Stimulated activated naive CD8-positive, alpha-beta T cell treated with anti-CD3 and anti-CD28 coated beads, Interleukin-15, amount 100 ng/mL, for 72 hours (primary cell): Measurements from ENCODE around the gene SMCR8.
"Not testable (repeated sequence)": the region's sequence is repeated elsewhere in the genome, so short reads cannot be mapped to it uniquely, and the experiment has no call there.

ENCODE experiments used
- ATAC-seq: fragments of 150-1000 bp; cut with Tn5 transposase; 2 replicates; pipeline ENCODE4 v1.10.0; 2021; ENCODE audit warnings: mild to moderate bottlenecking, moderate library complexity
- DNase-seq, 2 donors: peaks; one replicate each; pipeline ENCODE4 v3.0.0; 2021 to 2022
- H3K27ac Mint-ChIP-seq, 2 donors: one replicate each; pipeline ENCODE4 v1.8.0; 2022; ENCODE audit warnings: mild to moderate bottlenecking in 2 of 2, mixed read lengths in 2 of 2, moderate library complexity in 2 of 2
- H3K27me3 Mint-ChIP-seq: one replicate; pipeline ENCODE4 v1.8.0; 2022; ENCODE audit warnings: mixed read lengths
- H3K4me1 Mint-ChIP-seq: one replicate; pipeline ENCODE4 v1.8.0; 2022; ENCODE audit warnings: mild to moderate bottlenecking, mixed read lengths
- H3K4me3 Mint-ChIP-seq, 2 donors: one replicate each; pipeline ENCODE4 v1.8.0; 2022; ENCODE audit warnings: mild to moderate bottlenecking in 2 of 2, mixed read lengths in 2 of 2, moderate library complexity in 1 of 2
- H3K9me3 Mint-ChIP-seq, 2 donors: one replicate each; pipeline ENCODE4 v1.8.0; 2022; ENCODE audit warnings: mixed read lengths in 2 of 2

SMCR8 gene

DNA sequence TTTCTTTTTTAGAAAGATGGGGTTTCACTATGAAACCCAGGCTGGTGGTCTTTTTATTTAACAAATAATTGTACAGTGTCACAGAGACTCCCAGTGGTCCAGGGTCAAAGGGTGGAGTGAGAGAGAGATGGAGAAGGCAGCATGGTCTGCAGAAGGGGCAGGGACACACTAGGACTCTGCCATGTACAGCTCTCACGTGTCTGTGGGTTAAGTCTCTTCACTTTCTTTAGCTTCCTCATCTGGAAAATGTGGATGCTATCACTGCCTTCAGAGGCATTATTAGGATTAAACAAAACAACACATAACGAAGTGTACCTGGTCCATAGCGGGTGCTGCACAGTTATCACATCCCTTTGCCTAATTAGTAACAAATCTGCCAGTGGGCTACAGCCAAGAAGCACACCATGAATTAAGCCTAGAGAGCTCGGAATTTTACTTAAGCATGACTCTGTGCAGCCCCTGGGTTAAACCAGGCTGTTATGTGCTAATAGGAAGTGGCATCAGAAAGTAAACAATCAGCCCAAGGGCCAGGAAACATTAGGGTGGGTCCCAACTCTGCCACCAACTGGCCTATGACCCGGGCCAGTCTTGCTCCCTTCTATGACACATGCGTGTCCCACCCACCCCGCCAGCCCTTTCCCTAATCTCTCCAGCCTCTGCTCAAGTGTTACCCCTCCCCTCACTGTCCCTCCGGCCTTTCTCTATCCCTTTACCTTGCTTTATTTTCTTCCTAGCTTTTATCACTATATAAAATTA is 14.2 kb upstream of the SMCR8 start:
- DNase-seq = no peak
- H3K27me3 Mint-ChIP-seq = no peaks in the 10 kb centered on the region
- no peak for ATAC-seq
- no peaks in the 10 kb centered on the region for H3K9me3 Mint-ChIP-seq
- no peak overlapping the region for H3K27ac Mint-ChIP-seq
- no peak overlapping the region for H3K4me3 Mint-ChIP-seq
- H3K4me1 Mint-ChIP-seq = no peaks in the 10 kb centered on the region

DNA sequence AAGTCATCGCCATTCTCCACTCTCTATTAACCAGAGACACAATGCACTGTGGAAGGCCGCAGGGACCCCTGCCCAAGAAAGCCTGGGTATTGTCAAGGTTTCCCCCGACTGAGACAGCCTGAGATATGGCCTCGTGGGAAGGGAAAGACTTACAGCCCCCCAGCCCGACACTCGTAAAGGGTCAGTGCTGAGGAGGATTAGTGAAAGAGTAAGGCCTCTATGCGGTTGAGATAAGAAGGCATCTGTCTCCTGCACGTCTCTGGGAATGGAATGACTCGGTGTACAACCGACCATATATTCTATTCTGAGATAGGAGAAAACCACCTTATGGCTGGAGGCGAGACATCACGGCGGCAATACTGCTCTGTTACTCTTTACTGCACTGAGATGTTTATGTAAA is 11.9 kb upstream of the SMCR8 start:
- DNase-seq, ATAC-seq, H3K4me1 Mint-ChIP-seq, H3K27ac Mint-ChIP-seq, H3K27me3 Mint-ChIP-seq, H3K9me3 Mint-ChIP-seq, H3K4me3 Mint-ChIP-seq: not testable (repeated sequence)

DNA sequence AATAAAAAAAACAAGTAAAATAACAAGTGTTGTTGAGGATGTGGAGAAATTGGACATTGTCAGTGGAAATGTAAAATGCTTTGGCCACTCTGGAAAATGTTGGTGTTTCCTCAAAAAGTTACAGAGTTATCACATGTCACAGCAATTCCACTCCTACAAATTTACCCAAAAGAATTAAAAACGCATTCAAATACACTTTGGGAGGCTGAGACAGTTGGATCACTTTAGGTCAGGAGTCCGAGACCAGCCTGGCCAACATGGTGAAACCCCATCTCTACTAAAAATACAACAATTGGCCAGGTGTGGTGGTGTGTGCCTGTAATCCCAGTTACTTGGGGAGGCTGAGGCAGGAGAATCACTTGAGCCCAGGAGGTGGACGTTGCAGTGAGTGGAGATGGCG is 5.9 kb upstream of the SMCR8 start:
- Mint-ChIP-seq H3K9me3 (no peaks in the 10 kb centered on the region), H3K27ac (no peak overlapping the region), H3K4me1 (peaks cover 38% of the 10 kb centered on the region), H3K4me3 (no peak overlapping the region), H3K27me3 (no peaks in the 10 kb centered on the region)
- DNase-seq = no peak
- ATAC-seq = no peak

DNA sequence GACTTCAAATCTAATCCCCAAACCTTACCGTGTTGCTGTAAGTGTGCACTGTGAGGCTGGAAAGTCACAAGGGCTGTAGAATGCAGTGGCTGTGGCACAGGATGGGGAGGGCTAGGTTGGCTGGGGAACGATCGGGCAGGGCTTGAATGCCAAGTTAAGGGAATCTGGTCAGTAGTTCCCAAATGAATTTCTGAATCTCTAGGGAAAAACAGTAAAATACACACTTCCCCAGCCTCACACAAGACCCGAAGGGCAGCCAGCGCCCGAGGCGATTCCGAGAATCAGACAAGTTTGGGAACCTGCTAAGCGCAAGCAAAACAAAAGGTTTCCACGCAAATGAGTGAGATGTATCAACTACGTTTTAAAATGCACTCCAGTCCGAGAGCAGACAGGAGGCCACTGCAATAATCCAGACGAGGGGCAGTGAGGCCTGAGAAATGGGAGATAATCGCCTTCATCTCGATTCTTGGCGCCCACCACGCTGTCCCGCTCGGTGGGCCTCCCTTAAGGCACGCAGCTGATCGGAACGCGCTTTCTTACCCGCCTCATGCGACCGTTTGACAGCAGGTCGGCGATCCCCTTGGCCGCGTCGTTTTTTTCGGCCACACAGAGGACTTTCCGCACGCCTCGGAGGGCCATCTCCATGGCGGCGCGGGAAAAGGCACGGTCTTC is 898 bp upstream of the SMCR8 start:
- ATAC-seq = peak; percentile 24
- Mint-ChIP-seq H3K4me3 (peak overlapping the region; percentile 83 to 94), H3K27me3 (no peaks in the 10 kb centered on the region), H3K9me3 (no peaks in the 10 kb centered on the region), H3K4me1 (peaks cover 74% of the 10 kb centered on the region), H3K27ac (peak overlapping the region; percentile 99)
- DNase-seq = no peak

DNA sequence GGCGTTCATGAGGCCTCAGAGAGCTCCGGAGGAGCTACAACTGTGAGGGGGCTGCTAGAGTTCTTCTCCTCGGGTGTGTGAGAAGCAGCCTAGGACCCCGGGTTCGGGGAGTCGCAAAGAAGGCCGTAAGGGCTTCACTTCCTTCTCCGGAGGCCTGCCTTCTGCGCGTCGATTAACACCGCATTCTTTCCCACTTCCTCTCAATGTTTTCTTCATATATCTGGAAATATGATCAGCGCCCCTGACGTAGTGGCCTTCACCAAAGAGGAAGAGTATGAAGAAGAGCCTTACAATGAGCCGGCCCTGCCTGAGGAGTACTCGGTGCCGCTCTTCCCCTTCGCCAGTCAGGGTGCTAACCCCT is 449 bp downstream of the SMCR8 start:
- ATAC-seq = peak; percentile 8
- Mint-ChIP-seq H3K4me3 (peak overlapping the region; percentile 83 to 94), H3K27ac (peak overlapping the region; percentile 99), H3K27me3 (no peaks in the 10 kb centered on the region), H3K4me1 (peaks cover 83% of the 10 kb centered on the region), H3K9me3 (no peaks in the 10 kb centered on the region)
- no peak for DNase-seq

DNA sequence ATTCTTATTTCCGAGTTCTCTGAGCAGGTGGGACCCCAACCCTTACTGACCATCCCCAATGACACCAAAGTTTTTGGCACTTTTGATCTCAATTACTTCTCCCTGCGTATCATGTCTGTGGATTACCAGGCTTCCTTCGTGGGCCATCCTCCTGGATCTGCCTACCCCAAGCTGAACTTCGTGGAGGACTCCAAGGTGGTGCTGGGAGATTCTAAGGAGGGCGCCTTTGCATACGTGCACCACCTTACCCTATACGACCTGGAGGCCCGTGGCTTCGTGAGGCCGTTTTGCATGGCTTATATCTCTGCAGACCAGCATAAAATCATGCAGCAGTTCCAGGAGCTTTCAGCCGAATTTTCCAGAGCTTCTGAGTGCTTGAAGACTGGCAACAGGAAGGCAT is 868 bp downstream of the SMCR8 start:
- Mint-ChIP-seq H3K27ac (peak overlapping the region; percentile 99), H3K9me3 (no peaks in the 10 kb centered on the region), H3K4me3 (peak overlapping the region; percentile 83 to 94), H3K4me1 (peaks cover 83% of the 10 kb centered on the region), H3K27me3 (no peaks in the 10 kb centered on the region)
- ATAC-seq = no peak
- DNase-seq = no peak

DNA sequence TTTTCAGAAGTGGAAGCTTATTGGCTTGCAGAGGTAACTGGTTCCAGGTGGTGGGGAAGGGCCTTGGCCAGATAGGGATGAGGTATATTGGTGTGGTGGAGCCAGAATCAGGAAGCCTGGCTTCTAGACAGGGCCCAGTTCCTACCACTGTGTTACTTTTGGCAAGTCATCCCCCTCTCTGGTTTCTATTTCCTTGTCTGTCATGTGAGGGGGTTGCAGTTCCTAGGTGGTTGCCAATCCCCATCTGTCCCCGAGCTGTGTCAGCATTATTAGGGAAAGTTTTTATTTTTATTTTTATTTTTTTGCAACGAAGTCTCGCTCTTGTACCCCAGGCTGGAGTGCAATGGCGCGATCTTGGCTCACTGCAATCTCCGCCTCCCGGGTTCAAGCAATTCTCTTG is 3.0 kb downstream of the SMCR8 start:
- H3K4me3 Mint-ChIP-seq = peak overlapping the region; percentile 60 to 75
- ATAC-seq = no peak
- H3K27ac Mint-ChIP-seq = peak overlapping the region; percentile 30 to 89
- H3K27me3 Mint-ChIP-seq = no peaks in the 10 kb centered on the region
- peaks cover 73% of the 10 kb centered on the region for H3K4me1 Mint-ChIP-seq
- no peaks in the 10 kb centered on the region for H3K9me3 Mint-ChIP-seq
- no peak for DNase-seq

DNA sequence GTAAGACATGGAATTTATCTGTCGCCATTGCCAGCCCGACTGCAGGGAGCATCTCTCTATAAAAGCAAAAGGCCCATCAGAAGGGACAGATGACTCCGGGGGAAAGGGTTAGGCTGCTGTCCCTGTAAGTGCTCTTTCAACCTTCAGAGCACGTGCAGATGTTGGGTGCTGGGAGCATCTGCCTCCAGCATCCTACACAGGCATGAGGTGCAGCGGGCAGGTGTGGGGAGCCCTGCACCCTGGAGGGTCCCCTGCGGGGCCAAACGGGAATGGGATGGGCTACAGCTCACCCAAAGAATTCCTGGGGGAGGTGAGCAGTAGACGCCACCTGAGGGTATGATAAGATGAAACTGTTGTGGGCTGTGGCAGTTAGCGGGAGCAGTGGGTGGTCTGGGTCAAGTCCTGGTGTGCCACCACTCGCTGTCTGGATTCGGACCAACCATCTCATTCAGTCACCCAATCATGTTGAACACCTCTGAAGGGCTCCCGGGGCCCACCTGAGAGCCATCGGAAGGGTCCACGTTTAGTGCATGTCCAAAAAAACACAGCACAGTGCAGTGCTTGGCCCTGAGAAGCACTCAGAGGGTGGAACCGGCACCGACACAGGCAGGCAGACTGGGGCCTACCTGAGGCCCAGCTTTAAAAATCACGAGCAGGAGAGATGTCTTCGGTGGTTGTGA is 3.8 kb downstream of the SMCR8 start:
- ATAC-seq (no peak), DNase-seq (no peak)
- peak overlapping the region; percentile 14 to 75 for H3K4me3 Mint-ChIP-seq
- no peaks in the 10 kb centered on the region for H3K27me3 Mint-ChIP-seq
- peaks cover 68% of the 10 kb centered on the region for H3K4me1 Mint-ChIP-seq
- H3K27ac Mint-ChIP-seq = peak overlapping the region in 1 of 2 donors; percentile 84
- H3K9me3 Mint-ChIP-seq = no peaks in the 10 kb centered on the region

DNA sequence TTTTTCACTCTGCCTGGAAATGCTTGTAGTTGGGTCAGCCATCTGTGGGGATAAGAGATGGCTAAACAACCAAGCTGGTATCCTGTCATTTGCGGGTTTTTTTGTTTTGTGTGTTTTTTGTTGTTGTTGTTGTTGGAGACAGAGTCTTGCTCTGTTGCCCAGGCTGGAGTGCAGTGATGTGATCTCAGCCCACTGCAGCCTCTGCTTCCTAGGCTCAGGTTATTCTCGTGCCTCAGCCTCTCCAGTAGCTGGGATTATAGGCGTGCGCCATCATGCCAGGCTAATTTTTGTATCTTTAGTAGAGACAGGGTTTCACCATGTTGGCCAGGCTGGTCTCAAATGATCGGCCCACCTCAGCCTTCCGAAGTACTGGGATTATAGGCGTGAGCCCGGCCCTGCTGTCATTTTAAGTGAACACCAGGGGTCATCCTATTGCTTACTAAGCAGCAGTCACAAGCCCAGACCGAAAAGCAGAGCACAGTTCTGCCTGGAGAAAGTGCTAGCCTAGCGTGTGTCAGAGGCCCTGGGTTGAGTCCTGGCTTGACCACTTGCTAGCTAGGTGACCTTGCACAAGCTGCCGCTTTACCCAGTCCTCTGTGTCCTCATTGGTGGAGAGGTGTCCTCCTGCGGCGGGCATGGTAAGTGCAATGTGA is 4.6 kb downstream of the SMCR8 start:
- Mint-ChIP-seq H3K4me1 (peaks cover 66% of the 10 kb centered on the region), H3K4me3 (peak overlapping the region in 1 of 2 donors; percentile 17)

DNA sequence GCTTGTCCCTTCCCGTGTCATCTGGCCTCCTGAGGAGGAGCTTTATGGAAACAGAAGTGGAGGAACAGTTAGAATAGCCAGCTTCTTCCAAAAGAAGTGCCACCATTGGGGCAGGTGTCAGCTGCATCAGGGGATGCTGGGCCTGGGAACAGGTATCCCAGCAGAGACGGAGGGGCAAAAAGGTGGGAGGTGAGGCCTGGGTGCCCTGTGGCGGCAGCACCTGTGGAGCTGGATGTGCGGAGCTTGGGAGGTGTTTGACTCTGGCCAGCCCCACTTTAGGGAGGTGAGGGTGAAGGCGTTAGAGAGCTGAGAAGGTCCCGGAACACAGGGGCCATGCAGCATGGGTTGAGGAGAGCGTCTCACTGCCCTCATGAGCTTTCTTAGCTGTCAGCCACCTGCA is 5.2 kb downstream of the SMCR8 start:
- Mint-ChIP-seq H3K4me1 (peaks cover 72% of the 10 kb centered on the region), H3K27me3 (no peaks in the 10 kb centered on the region), H3K4me3 (no peak overlapping the region), H3K9me3 (no peaks in the 10 kb centered on the region), H3K27ac (no peak overlapping the region)
- ATAC-seq = no peak
- no peak for DNase-seq

More for the DNA sequence above, 4.6 kb downstream of the SMCR8 start:
- no peaks in the 10 kb centered on the region for H3K27me3 Mint-ChIP-seq
- no peaks in the 10 kb centered on the region for H3K9me3 Mint-ChIP-seq
- DNase-seq (peak in 1 of 2 donors; percentile 16), ATAC-seq (no peak)
- peak overlapping the region; percentile 74 to 81 for H3K27ac Mint-ChIP-seq

DNA sequence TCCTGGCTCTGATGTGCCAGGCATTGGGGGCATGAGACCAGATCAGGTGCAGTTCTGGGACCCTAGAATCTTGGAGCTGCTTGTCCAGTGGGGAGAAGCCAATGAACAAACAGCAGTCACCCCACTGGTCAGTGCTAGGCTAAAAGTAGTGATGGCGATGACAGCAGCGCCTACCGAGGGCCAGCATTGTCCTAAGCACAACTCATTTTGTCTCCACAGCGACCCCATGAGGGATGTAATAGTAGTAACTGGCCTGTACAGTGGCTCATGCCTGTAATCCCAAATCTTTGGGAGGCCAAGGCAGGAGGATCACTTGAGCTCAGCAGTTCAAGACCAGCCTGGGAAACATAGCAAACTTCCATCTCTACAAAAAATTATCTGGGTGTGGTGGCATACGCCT is 6.2 kb downstream of the SMCR8 start:
- no peak overlapping the region for H3K4me3 Mint-ChIP-seq
- ATAC-seq (no peak), DNase-seq (no peak)
- H3K27ac Mint-ChIP-seq = no peak overlapping the region
- H3K27me3 Mint-ChIP-seq = no peaks in the 10 kb centered on the region
- H3K9me3 Mint-ChIP-seq = no peaks in the 10 kb centered on the region
- H3K4me1 Mint-ChIP-seq = peaks cover 75% of the 10 kb centered on the region

DNA sequence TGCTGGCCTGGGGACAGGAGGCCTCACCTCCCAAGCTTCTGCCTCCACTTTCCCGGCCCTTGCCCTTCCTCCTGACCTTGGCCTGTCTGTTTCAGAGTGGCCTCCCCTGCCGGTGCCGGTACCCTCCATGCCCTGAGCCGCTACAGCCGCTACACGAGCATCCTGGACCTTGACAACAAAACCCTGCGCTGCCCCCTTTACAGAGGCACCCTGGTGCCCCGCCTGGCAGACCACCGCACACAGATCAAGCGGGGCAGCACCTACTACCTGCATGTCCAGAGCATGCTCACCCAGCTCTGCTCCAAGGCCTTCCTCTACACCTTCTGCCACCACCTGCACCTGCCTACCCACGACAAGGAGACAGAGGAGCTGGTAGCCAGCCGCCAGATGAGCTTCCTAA is 7.4 kb downstream of the SMCR8 start:
- Mint-ChIP-seq H3K9me3 (no peaks in the 10 kb centered on the region), H3K27me3 (no peaks in the 10 kb centered on the region), H3K27ac (peak overlapping the region; percentile 44 to 86), H3K4me1 (peaks cover 69% of the 10 kb centered on the region), H3K4me3 (no peak overlapping the region)
- ATAC-seq (no peak), DNase-seq (no peak)

DNA sequence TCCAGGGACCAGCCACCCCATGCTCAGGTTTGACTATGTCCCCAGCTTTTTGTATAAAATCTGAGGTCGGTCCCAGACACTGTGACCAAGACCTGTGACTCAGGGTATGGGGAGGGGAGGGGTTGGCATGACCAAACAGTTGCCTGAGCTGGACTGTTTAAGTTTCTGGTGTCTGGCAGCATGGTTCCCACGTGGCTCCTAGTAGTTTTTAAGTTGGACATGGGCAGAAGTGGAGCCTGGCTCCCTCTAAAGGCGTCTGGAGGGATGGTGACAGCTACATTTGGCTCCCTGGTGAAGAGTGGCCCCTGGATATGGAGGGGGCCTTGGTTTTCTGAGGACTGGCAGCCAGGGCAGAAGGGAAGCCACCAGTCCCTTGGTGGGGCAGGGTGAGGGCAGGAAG is 7.9 kb downstream of the SMCR8 start:
- H3K9me3 Mint-ChIP-seq = no peaks in the 10 kb centered on the region
- no peaks in the 10 kb centered on the region for H3K27me3 Mint-ChIP-seq
- DNase-seq (no peak), ATAC-seq (peak; percentile 4)
- no peak overlapping the region for H3K4me3 Mint-ChIP-seq
- H3K27ac Mint-ChIP-seq = peak overlapping the region in 1 of 2 donors; percentile 87
- peaks cover 65% of the 10 kb centered on the region for H3K4me1 Mint-ChIP-seq

DNA sequence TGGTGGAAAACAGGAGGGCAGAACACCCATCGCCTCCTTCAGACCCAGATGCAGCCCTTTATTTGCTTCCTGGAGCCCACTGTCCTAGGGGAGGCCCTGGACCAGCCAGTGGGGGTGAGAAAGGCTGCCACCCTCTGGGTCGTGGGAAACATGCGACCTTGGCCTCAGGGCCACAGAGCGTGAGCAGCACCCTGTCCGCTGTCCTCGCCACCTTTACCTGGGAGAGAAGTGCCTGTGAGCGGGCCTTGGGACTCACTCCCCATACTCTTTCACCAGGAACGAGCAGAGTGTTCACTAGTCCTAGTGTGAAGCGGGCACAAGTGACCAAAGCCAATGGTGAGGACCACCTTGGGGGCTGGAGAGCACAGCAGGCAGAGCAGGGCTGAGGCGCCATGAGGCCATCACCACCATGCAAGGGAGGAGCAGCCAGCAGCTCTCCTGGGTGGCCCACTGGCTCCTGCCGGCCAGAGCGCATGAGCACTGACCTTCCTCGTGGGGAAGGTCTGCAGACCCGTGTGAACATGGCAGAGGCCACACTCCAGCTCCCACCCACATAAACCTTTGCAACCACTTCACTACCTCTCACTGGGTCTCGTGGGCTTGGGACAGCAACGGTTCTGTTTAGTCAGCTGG is 8.5 kb downstream of the SMCR8 start:
- H3K27me3 Mint-ChIP-seq = no peaks in the 10 kb centered on the region
- H3K4me3 Mint-ChIP-seq = no peak overlapping the region
- no peaks in the 10 kb centered on the region for H3K9me3 Mint-ChIP-seq
- peaks cover 58% of the 10 kb centered on the region for H3K4me1 Mint-ChIP-seq
- ATAC-seq (no peak), DNase-seq (no peak)
- H3K27ac Mint-ChIP-seq = peak overlapping the region; percentile 7 to 87
